Measurements from ENCODE around the gene ZNF70.

The ZNF70 gene

DNA sequence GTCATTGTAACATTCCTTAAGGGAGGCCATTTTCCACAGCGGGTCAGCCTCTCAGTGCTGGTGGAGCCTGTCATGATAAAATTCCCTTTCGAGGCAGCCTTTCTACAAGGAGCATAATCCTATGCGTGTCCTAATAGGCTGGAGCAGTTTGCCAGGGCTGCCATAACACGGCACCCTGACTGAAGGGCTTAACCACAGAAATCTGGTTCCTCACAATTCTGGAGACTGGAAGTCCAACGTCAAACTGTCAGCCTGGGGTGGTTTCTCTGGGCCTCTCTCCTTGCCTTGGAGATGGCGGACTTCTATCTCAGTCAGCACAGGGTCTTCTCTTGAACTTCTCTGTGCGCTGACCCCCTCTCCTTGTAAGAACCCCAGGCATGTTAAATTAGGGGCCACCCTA lies 61.5 kb downstream of the ZNF70 start:
- Histone ChIP-seq H3K9ac (ENCODE audit: low read length) (no peak overlapping the region), H3K27me3 (ENCODE audit: insufficient read depth, low read length) (no peaks in the 10 kb centered on the region), H3K4me3 (ENCODE audit: low read depth, low read length, poor library complexity, severe bottlenecking) (no peak overlapping the region), H3K79me2 (ENCODE audit: insufficient read depth, low read length) (no peaks in the 10 kb centered on the region), H4K20me1 (ENCODE audit: insufficient read depth, low read length) (no peaks in the 10 kb centered on the region), H3K4me1 (ENCODE audit: insufficient read depth, low read length, severe bottlenecking) (no peaks in the 10 kb centered on the region), H3K36me3 (ENCODE audit: insufficient read depth, low read length) (peaks cover 31% of the 10 kb centered on the region), H3F3A (ENCODE audit: insufficient read depth, low read length) (no peaks in the 10 kb centered on the region), H3K9me2 (ENCODE audit: low read depth, low read length) (no peaks in the 10 kb centered on the region), H3K9me3 (ENCODE audit: low read length) (no peaks in the 10 kb centered on the region), H3K27ac (ENCODE audit: low read depth, low read length, poor library complexity, severe bottlenecking) (no peak overlapping the region), H2AFZ (ENCODE audit: low read length) (no peak overlapping the region), H3K4me2 (ENCODE audit: low read length) (no peak overlapping the region)
- no peak for TF ChIP-seq EZH2 (IDR thresholded peaks at IDR 0.05; ENCODE audit: borderline replicate concordance, low read length)
- TF ChIP-seq, protein P1, sequence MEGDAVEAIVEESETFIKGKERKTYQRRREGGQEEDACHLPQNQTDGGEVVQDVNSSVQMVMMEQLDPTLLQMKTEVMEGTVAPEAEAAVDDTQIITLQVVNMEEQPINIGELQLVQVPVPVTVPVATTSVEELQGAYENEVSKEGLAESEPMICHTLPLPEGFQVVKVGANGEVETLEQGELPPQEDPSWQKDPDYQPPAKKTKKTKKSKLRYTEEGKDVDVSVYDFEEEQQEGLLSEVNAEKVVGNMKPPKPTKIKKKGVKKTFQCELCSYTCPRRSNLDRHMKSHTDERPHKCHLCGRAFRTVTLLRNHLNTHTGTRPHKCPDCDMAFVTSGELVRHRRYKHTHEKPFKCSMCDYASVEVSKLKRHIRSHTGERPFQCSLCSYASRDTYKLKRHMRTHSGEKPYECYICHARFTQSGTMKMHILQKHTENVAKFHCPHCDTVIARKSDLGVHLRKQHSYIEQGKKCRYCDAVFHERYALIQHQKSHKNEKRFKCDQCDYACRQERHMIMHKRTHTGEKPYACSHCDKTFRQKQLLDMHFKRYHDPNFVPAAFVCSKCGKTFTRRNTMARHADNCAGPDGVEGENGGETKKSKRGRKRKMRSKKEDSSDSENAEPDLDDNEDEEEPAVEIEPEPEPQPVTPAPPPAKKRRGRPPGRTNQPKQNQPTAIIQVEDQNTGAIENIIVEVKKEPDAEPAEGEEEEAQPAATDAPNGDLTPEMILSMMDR (IDR thresholded peaks at IDR 0.05; ENCODE audit: low read length) = no peak
